Activated naive CD8-positive, alpha-beta T cell treated with anti-CD3 and anti-CD28 coated beads, Interleukin-2, amount 10 ng/mL, durations not matched to agents 7 days and 5 days (primary cell): ENCODE measurements around the gene SENP6. TPM values are rescaled to one million over a fixed set of nuclear protein-coding genes. Genes with fewer than 3 reads are reported as not detected.
A peak's percentile ranks its signal among the peaks of the same experiment; 100 is the strongest.
"Not testable (repeated sequence)": the region's sequence is repeated elsewhere in the genome, so short reads cannot be mapped to it uniquely, and the experiment has no call there.

ENCODE experiments used
- ATAC-seq: fragments of 150-1000 bp; cut with Tn5 transposase; one replicate; pipeline ENCODE4 v1.10.0; 2021; ENCODE audit warnings: low read depth, moderate library complexity
- POLR2A ChIA-PET: fragments of 350-600 bp; sonication (Branson Sonifier 250); formaldehyde crosslinking; loops from one replicate; lab custom pipeline; 2021; ENCODE audit warnings: antibody characterized with exemption; lab: Charles Lee
- DNase-seq: peaks from one replicate; pipeline ENCODE4 v3.0.0; 2021
- H3K27ac Mint-ChIP-seq: one replicate; pipeline ENCODE4 v1.8.0; 2022; ENCODE audit warnings: mild to moderate bottlenecking, mixed read lengths
- H3K27me3 Mint-ChIP-seq: one replicate; pipeline ENCODE4 v1.8.0; 2022; ENCODE audit warnings: mild to moderate bottlenecking, moderate library complexity, mixed read lengths
- H3K36me3 Mint-ChIP-seq: one replicate; pipeline ENCODE4 v1.8.0; 2021; ENCODE audit warnings: mild to moderate bottlenecking, mixed read lengths
- H3K4me1 Mint-ChIP-seq: one replicate; pipeline ENCODE4 v1.8.0; 2021; ENCODE audit warnings: mixed read lengths
- H3K4me3 Mint-ChIP-seq: one replicate; pipeline ENCODE4 v1.8.0; 2022; ENCODE audit warnings: mild to moderate bottlenecking, moderate library complexity, mixed read lengths
- H3K9me3 Mint-ChIP-seq: one replicate; pipeline ENCODE4 v1.8.0; 2021; ENCODE audit warnings: mixed read lengths
- total RNA-seq, 2 experiments: library from RNA; stranded (reverse); gene quantifications; one replicate each; pipeline ENCODE4 v1.2.3, GENCODE V29; 2021

Gene SENP6
- total RNA-seq, 2 experiments from 2014 or later = 83.7 to 97.0 TPM

DNA sequence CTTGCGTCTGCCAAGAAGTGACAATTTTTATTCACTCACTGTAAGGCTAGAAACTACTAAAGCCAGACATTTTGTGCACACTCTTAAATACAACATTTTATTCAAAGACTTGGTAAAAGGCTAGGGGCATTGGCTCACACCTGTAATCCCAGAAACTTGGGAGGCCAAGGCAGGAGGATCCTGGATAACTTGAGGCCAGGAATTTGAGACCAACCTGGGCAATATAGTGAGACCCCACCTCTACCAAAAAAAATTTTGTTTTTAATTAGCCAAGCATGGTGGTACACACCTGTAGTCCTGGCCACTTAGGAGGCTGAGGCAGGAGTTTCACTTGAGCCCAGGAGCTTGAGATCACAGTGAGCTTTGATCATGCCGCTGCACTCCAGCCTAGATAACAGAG lies 11.3 kb upstream of the SENP6 start:
- Mint-ChIP-seq H3K27ac (no peak overlapping the region), H3K4me1 (no peaks in the 10 kb centered on the region), H3K36me3 (peaks cover 2% of the 10 kb centered on the region), H3K27me3 (peaks cover 2% of the 10 kb centered on the region), H3K9me3 (no peaks in the 10 kb centered on the region), H3K4me3 (no peak overlapping the region)
- no peak for DNase-seq
- POLR2A ChIA-PET = no interaction called here
- ATAC-seq = no peak

DNA sequence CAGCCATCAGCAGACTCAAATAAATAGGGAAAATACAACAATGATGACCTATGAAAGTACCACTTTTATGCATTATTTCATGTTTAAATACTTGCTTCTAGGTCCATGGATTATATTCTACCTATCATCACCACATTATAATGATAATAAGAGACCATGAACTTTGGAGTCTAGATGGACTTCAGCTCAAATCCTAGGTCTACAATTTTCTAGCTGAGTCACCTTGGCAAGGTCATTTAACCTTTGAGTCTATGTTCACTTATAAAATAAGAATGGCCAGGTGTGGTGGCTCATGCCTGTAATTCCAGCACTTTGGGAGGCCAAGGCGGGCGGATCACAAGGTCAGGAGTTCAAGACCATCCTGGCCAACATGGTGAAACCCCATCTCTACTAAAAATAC lies 5.3 kb upstream of the SENP6 start:
- peaks cover 15% of the 10 kb centered on the region for H3K4me1 Mint-ChIP-seq
- H3K36me3 Mint-ChIP-seq, H3K27me3 Mint-ChIP-seq: not testable (repeated sequence)

DNA sequence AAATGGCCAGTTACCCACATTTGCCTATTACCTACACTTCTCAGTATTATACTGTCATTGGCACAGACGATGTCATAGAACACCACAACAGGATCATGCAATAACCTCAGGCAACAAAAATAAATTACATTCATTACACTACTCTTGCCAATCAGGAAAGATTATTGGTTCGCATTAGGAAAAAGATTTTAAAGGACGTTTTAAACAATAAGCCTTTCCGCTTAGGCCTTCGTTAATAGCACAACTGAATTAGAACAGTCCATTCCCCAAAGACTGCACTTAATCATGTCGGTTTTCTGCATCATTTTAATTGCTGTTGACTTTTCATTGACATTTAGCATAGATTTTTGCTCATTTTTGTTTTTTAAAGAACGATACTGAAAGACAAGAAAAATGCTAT lies 912 bp upstream of the SENP6 start:
- H3K9me3 Mint-ChIP-seq = no peaks in the 10 kb centered on the region
- no peaks in the 10 kb centered on the region for H3K27me3 Mint-ChIP-seq
- peak overlapping the region; percentile 97 for H3K27ac Mint-ChIP-seq
- peaks cover 35% of the 10 kb centered on the region for H3K4me1 Mint-ChIP-seq
- POLR2A ChIA-PET = no interaction called here
- peak overlapping the region; percentile 61 for H3K4me3 Mint-ChIP-seq
- H3K36me3 Mint-ChIP-seq = peaks cover 5% of the 10 kb centered on the region
- ATAC-seq (no peak), DNase-seq (no peak)

More for the DNA sequence above, 5.3 kb upstream of the SENP6 start:
- POLR2A ChIA-PET, ATAC-seq, DNase-seq, H3K4me3 Mint-ChIP-seq, H3K9me3 Mint-ChIP-seq, H3K27ac Mint-ChIP-seq: not testable (repeated sequence)

DNA sequence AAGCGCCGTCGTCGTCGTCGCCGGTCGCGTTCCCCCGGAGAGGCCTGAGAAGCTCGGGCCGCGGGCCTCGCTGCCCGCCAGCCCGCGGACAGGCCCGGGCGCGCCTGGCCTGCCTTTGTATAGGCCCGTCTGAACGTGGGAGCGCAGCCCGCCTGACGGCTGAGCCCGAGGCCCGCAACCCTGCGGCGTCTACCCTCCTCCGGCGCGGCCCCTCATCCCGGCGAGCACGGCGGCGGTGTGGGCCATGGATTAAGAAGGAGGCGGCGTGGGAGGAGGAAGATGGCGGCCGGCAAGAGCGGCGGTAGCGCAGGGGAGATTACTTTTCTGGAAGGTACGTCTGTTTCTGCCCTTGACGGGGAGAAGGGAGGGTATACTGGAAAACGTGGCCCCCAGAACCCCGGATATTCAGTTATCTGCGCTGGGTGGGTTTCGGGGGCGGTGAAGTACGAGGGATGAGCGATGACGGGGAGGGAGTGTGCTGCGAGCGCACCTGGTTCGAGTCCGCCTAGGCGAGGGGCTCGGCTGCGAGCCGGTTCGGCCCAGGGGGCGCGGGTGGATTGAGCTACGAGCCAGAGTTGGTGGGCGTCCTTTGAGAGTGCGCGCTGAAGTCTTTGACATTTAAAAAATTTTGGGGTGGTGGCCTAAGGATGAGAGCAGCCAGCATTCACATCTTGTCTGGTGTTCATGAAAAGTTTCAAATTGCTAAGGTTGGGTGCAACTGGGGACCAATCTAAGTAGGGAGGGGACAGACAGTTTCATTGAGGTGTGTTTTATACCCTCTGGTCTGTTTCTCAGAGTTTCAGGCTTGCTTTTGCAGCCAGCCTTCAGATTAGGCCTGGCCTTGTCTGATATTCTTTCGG lies 796 bp downstream of the SENP6 start:
- H3K9me3 Mint-ChIP-seq = no peaks in the 10 kb centered on the region
- peaks cover 6% of the 10 kb centered on the region for H3K36me3 Mint-ChIP-seq
- peak; percentile 51 for ATAC-seq
- H3K4me1 Mint-ChIP-seq = peaks cover 42% of the 10 kb centered on the region
- peak overlapping the region; percentile 98 for H3K4me3 Mint-ChIP-seq
- peak overlapping the region; percentile 99 for H3K27ac Mint-ChIP-seq
- H3K27me3 Mint-ChIP-seq = no peaks in the 10 kb centered on the region
- DNase-seq = peak; percentile 77
- POLR2A ChIA-PET = interaction anchor here (0.5 to 2.6 kb wide), 9 partner anchors 9 to 359 kb away, joined by 3 to 15 read pairs (median 4); partner anchors contain the start of genes COX7A2 and TMEM30A

DNA sequence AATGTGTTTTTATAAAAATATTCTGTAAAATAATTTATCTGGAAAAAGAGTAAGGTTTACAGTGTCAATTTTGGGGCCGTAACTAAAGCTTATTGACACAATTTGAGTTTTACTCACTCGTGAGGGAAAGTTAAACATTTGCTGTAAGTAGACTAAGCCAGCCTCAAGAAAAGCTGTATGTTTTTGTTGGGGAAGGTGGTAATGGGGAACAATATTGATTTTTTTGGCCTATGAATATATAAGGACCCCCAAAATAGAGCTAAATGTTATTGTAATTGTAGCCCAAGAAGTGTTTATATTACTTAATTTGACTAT lies 1.4 kb downstream of the SENP6 start:
- peaks cover 6% of the 10 kb centered on the region for H3K36me3 Mint-ChIP-seq
- H3K9me3 Mint-ChIP-seq = no peaks in the 10 kb centered on the region
- H3K4me1 Mint-ChIP-seq = peaks cover 44% of the 10 kb centered on the region
- POLR2A ChIA-PET = interaction anchor here (0.6 to 2.6 kb wide), 4 partner anchors 9 to 318 kb away, joined by 3 to 15 read pairs (median 6); partner anchors contain the start of gene TMEM30A
- DNase-seq (no peak), ATAC-seq (no peak)
- H3K27me3 Mint-ChIP-seq = no peaks in the 10 kb centered on the region
- H3K4me3 Mint-ChIP-seq = peak overlapping the region; percentile 98
- H3K27ac Mint-ChIP-seq = peak overlapping the region; percentile 99

DNA sequence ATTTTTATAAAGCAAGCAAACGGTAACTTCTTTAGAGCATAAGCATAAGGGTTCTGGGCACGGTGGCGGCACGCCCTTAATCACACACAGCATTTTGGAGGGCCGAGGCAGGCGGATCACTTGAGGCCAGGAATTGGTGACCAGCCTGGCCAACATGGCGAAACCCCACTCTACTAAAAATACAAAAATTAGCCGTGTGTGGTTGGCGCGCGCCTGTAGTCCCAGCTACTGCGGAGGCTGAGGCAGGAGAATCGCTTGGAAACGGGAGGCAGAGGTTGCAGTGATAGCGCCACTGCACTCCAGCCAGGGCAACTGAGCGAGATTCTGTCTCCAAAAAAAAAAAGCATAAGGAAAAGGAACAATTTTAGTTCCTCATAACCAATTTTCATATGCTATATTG lies 2.6 kb downstream of the SENP6 start:
- no peak overlapping the region for H3K27ac Mint-ChIP-seq
- POLR2A ChIA-PET = interaction anchor here (0.6 kb wide), 1 partner anchor 306 kb away, joined by 3 read pairs; no protein-coding TSS in a partner anchor
- no peak for DNase-seq

DNA sequence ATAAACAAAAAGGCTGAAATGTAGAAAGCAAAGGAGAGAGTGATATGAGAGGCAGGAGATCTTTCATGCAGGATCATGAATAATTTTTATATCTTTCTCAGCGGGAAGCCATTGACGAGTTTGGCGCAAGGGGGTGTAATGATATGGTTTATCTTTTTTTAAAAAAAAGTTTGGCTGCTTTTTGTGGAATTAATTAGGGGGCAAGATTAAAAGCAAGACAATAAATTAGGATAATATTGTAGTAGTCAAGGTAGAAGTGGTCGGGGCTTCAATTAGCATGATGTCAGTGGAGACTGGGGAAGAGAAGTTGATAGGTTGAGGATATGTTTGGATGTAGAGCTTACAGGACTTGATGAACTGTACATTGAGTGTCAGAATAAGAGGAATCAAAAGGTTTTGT lies 4.0 kb downstream of the SENP6 start:
- H3K27ac Mint-ChIP-seq = no peak overlapping the region
- ATAC-seq (no peak), DNase-seq (no peak)
- POLR2A ChIA-PET = no interaction called here
- peaks cover 8% of the 10 kb centered on the region for H3K36me3 Mint-ChIP-seq
- H3K27me3 Mint-ChIP-seq = no peaks in the 10 kb centered on the region
- H3K4me1 Mint-ChIP-seq = peaks cover 48% of the 10 kb centered on the region
- H3K4me3 Mint-ChIP-seq = no peak overlapping the region
- no peaks in the 10 kb centered on the region for H3K9me3 Mint-ChIP-seq

More for the DNA sequence above, 2.6 kb downstream of the SENP6 start:
- ATAC-seq = no peak
- H3K36me3 Mint-ChIP-seq = peaks cover 8% of the 10 kb centered on the region
- peak overlapping the region; percentile 98 for H3K4me3 Mint-ChIP-seq
- no peaks in the 10 kb centered on the region for H3K9me3 Mint-ChIP-seq
- H3K4me1 Mint-ChIP-seq = peaks cover 46% of the 10 kb centered on the region
- no peaks in the 10 kb centered on the region for H3K27me3 Mint-ChIP-seq

DNA sequence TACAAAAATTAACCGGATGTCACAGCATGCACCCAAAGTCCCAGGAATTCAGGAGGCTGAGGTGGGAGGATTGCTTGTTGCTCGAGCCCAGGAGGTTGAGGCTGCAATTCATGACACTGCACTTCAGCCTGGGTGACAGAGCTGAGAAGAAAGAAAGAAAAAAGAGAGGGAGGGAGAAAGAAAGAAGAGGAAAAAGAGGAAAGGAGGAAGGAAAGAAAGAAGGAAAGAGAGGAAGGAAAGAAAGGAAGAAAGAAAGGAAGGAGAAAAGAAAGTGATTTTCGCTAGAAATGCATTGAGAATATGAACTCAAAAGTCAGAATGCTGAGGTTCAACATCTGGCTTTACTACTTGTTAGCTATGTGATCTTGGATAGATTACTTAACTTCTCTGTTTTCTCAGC lies 6.6 kb downstream of the SENP6 start:
- Mint-ChIP-seq H3K27me3 (no peaks in the 10 kb centered on the region), H3K27ac (no peak overlapping the region), H3K4me3 (no peak overlapping the region), H3K4me1 (peaks cover 61% of the 10 kb centered on the region), H3K36me3 (peaks cover 8% of the 10 kb centered on the region), H3K9me3 (no peaks in the 10 kb centered on the region)
- POLR2A ChIA-PET = no interaction called here
- DNase-seq = no peak
- no peak for ATAC-seq

DNA sequence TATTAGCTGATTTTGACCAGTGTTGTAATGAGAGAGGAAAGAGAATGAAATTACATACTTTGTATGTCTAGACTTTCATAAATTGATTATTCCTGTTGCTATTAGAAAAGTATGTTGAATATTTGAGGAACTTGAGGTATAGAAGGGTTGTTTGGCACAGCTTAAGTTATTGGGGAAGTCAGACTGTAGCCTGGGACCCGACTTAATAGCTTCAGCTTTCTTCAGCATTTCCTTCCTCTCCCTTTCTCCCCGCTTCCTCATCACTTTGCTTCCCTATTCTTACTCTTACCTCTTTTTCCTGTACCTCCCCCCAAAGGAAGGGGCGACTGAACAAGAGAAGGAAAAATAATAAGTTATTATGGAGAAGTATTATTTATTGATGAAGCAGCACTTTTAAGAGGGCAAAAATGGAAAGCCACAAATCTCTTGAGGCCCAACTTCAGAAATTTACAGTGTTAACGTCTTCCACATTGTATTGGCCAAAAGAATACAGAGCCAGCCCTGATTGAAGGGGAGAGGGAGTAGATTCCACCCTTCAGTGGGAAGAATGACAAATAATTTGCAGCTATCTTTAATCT lies 7.4 kb downstream of the SENP6 start:
- H3K4me3 Mint-ChIP-seq = no peak overlapping the region
- POLR2A ChIA-PET = no interaction called here
- H3K4me1 Mint-ChIP-seq = peaks cover 57% of the 10 kb centered on the region
- ATAC-seq (no peak), DNase-seq (no peak)
- peaks cover 8% of the 10 kb centered on the region for H3K36me3 Mint-ChIP-seq
- H3K27me3 Mint-ChIP-seq = no peaks in the 10 kb centered on the region
- H3K27ac Mint-ChIP-seq = no peak overlapping the region
- no peaks in the 10 kb centered on the region for H3K9me3 Mint-ChIP-seq

DNA sequence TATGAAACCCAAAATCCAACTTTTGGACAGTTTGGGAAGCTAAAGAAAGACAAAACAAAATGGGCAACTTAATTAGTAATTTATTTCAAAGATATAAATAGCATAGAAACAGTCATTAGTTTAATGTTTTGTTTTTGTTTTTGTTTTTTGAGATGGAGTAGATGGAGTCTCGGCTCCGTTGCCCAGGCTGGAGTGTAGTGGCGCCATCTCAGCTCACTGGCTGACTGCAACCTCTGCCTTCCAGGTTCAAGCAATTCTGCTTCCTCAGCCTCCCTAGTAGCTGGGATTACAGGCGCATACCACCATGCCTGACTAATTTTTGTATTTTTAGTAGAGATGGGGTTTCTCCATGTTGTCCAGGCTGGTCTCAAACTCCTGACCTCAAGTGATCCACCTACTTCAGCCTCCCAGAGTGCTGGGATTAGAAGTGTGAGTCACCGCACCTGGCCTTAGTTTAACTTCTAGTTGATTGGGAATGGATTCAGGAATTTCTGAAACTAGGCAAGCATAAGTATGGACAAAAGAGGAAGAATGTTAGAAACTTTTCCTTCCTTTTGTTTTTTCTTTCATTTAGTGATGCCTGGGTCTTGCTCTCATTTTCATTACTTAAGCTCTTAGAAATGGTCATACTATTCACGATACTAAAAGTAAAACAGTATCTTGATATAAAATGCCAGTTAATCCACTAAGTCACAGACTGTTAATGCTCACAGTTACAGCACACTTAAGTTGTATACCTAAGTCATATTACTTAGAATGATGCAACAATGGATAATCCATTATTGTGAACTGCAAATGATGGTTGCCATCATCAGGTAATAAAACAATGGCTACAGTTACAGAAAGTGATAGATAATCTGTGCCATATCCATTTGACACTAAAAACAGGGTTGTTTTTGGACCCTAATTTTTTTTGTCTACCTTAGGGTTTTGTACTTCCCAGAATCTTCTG lies 8.2 kb downstream of the SENP6 start:
- Mint-ChIP-seq H3K4me1 (peaks cover 56% of the 10 kb centered on the region), H3K4me3 (no peak overlapping the region), H3K27ac (no peak overlapping the region), H3K27me3 (no peaks in the 10 kb centered on the region), H3K9me3 (no peaks in the 10 kb centered on the region), H3K36me3 (peaks cover 8% of the 10 kb centered on the region)
- no peak for DNase-seq
- no peak for ATAC-seq
- POLR2A ChIA-PET = no interaction called here

DNA sequence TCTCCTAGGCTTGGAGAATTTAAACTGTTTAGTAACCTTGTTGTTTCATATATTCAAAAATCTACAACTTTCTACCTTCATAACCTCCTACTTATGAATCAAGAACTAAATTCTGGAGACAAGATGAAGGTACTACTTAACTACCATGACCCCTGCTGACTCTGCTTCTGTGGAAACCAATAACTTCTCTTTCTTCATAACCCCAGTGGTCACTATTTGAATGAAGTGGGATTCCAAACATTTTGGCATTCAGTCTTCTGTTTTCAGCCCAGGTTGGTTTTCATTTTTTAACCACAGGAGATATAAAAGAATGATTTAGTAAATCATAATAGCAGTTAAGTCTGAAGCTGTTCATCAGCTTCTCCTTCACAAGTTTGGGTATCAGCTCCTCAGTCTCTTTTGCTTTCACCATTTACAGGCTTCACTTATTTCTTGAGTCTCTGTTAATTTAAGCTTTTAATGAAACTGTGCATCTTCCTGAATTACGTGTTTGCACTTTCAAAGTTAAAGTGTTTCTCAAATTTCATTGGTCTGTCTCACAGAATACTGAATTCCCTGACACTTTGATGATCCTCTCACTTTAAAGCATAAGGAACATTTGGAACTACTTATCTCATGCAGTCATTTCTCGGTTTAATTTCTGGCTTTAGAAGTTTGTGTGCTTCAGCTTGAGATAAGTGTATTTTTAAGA lies 9.5 kb downstream of the SENP6 start:
- DNase-seq (no peak), ATAC-seq (no peak)
- no peaks in the 10 kb centered on the region for H3K9me3 Mint-ChIP-seq
- POLR2A ChIA-PET = interaction anchor here (2.2 kb wide), 1 partner anchor 9 kb away, joined by 15 read pairs; the partner anchor contains the start of gene SENP6
- no peak overlapping the region for H3K27ac Mint-ChIP-seq
- H3K36me3 Mint-ChIP-seq = peaks cover 9% of the 10 kb centered on the region
- peaks cover 48% of the 10 kb centered on the region for H3K4me1 Mint-ChIP-seq
- no peaks in the 10 kb centered on the region for H3K27me3 Mint-ChIP-seq
- H3K4me3 Mint-ChIP-seq = no peak overlapping the region

DNA sequence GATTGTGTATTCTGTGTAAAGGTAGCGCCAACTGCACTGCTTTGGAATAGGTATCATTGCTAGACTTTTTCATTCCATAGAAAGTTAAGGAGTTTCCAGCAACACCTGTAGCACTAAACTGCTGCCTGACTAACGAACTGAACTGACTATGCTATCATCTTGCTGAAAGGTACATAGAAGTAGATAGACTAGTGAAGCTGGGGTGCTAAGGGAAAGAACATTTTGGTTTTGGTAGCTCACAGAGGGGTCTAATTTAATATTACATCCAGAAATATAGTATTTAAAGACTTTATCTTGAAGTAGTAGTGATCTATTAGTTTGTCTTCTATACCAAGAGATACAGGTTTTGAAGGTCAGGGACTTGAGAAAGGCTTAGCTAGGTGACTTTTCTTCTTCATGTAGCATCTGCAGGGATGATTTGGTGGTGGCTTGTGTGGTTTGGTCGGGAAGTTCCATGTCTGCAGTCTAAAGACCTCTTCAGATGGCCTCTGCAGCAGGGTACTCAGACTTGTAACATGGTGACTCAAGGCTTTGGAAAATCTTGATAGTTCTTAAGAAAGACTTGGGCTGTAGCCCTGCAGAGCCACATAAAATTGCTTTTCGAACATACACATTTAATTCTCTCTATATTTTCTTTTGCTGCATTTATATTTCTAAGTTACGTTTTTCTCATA lies 10.2 kb downstream of the SENP6 start:
- H3K4me1 Mint-ChIP-seq = peaks cover 46% of the 10 kb centered on the region
- DNase-seq (no peak), ATAC-seq (peak; percentile 55)
- POLR2A ChIA-PET = interaction anchor here (2.2 kb wide), 1 partner anchor 9 kb away, joined by 15 read pairs; the partner anchor contains the start of gene SENP6
- H3K27me3 Mint-ChIP-seq = no peaks in the 10 kb centered on the region
- peak overlapping the region; percentile 55 for H3K27ac Mint-ChIP-seq
- H3K36me3 Mint-ChIP-seq = peaks cover 10% of the 10 kb centered on the region
- no peaks in the 10 kb centered on the region for H3K9me3 Mint-ChIP-seq
- peak overlapping the region; percentile 19 for H3K4me3 Mint-ChIP-seq
